GM23248 (cell line): ENCODE data around the gene CHTF18.

Experiments used
- EZH2 ChIP-seq: fragments of 200-600 bp; sonication (generic); IDR thresholded peaks from 2 replicates; pipeline ENCODE4 v1.6.1; 2018; ENCODE audit warnings: antibody characterized with exemption, mild to moderate bottlenecking; ENCODE audit not compliant: insufficient read depth, poor library complexity, severe bottlenecking
- EZH2phosphoT487 ChIP-seq: fragments of 200-600 bp; sonication (generic); IDR thresholded peaks from 2 replicates; pipeline ENCODE4 v1.6.1; 2018; ENCODE audit warnings: antibody characterized with exemption, moderate library complexity, mild to moderate bottlenecking, low read depth; ENCODE audit not compliant: insufficient read depth

DNA sequence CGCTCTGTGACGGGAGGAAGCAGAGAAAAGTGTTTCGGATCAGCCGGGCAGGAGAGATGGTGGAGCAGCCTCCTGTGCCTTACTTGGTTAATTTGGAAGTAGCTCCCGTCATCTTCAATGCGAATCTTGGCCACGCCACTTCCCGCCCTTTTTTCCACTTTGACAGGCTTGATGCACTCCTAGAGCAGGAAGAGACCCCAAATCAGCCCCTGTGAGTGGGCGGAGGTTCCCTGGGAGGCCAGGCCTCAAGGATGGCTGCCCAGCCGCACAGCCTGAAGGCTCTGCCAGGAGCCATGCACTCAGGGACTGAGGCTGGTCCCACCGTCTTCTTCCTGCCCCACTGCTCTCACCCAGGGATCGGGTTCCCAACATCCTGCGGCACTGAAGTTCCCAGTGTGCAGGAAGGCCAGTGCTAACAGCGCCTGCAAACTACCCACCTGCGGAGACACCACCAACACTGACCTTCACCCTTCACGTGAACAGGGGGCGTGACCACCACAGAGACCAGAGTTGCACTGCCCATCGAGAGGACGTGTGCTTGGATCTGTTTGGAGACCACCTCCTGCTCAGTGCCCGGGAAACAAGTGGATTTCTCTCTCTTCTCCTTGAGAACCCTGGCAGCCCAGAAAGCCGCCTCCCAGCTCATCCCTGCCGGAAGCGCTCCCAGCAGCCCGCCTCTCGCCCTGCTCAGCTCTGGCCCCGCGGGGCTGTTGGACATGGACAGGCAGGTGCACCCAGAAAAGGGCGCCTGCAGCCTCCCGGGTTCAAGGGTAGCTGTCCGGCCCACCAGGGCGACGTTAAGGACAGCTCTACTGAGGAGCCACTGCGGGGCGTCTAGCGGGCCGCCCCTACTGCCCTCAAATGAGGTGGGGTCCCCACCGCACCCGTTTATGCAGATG lies 48.6 kb upstream of the CHTF18 start:
- no peak for TF ChIP-seq EZH2phosphoT487
- TF ChIP-seq EZH2: no peak
